Loucy (cell line): ENCODE measurements around the gene TAS2R40.

Source experiments
- H2AFZ ChIP-seq: fragments of 200-600 bp; sonication (generic); 2 replicates; pipeline ENCODE4 v1.6.0; 2016; ENCODE audit warnings: antibody characterized with exemption, mild to moderate bottlenecking, low read length, moderate library complexity
- H3F3A ChIP-seq: fragments of 200-600 bp; 2 replicates; pipeline ENCODE4 v1.6.0; 2016; ENCODE audit warnings: antibody characterized with exemption, low read depth, mild to moderate bottlenecking
- H3K27me3 ChIP-seq: fragments of 200-600 bp; sonication (generic); 2 replicates; pipeline ENCODE4 v1.6.1; 2014; ENCODE audit warnings: low read length, mild to moderate bottlenecking; ENCODE audit not compliant: insufficient read depth, poor library complexity, severe bottlenecking
- H3K36me3 ChIP-seq: fragments of 200-600 bp; sonication (generic); 2 replicates; pipeline ENCODE4 v1.6.1; 2016; ENCODE audit warnings: low read length; ENCODE audit not compliant: insufficient read depth
- H3K4me1 ChIP-seq: fragments of 200-600 bp; sonication (generic); 2 replicates; pipeline ENCODE4 v1.5.1; 2014; ENCODE audit warnings: low read length, mild to moderate bottlenecking; ENCODE audit not compliant: insufficient read depth, poor library complexity, severe bottlenecking
- H3K4me2 ChIP-seq: fragments of 200-600 bp; sonication (generic); 2 replicates; pipeline ENCODE4 v1.6.0; 2014; ENCODE audit warnings: antibody characterized with exemption, low read length, low read depth, mild to moderate bottlenecking; ENCODE audit not compliant: poor library complexity, severe bottlenecking
- H3K4me3 ChIP-seq: fragments of 200-600 bp; sonication (generic); 2 replicates; pipeline ENCODE4 v1.5.1; 2014; ENCODE audit warnings: low read length, mild to moderate bottlenecking, mixed read lengths; ENCODE audit not compliant: poor library complexity, severe bottlenecking
- H3K79me2 ChIP-seq: fragments of 200-600 bp; sonication (generic); 2 replicates; pipeline ENCODE4 v1.6.1; 2014; ENCODE audit warnings: low read length; ENCODE audit not compliant: insufficient read depth
- H3K9ac ChIP-seq: fragments of 200-600 bp; sonication (generic); 2 replicates; pipeline ENCODE4 v1.6.0; 2014; ENCODE audit warnings: mild to moderate bottlenecking, low read depth, low read length, moderate library complexity; ENCODE audit not compliant: poor library complexity, severe bottlenecking
- H3K9me2 ChIP-seq: fragments of 200-600 bp; sonication (generic); replicated peaks from 2 replicates; pipeline ENCODE4 v1.6.1; 2016; ENCODE audit warnings: low read depth, low read length, mixed read lengths
- H3K9me3 ChIP-seq: fragments of 200-600 bp; sonication (generic); 2 replicates; pipeline ENCODE4 v1.6.1; 2014; ENCODE audit warnings: mild to moderate bottlenecking, antibody characterized with exemption, low read length, low read depth; ENCODE audit not compliant: insufficient read depth
- H4K20me1 ChIP-seq: fragments of 200-600 bp; sonication (generic); 2 replicates; pipeline ENCODE4 v1.6.0; 2014; ENCODE audit warnings: antibody characterized with exemption, low read length, mild to moderate bottlenecking; ENCODE audit not compliant: insufficient read depth, poor library complexity, severe bottlenecking
- EZH2phosphoT487 ChIP-seq: fragments of 200-600 bp; IDR thresholded peaks from 2 replicates; pipeline ENCODE4 v1.6.1; 2018; ENCODE audit warnings: antibody characterized with exemption, mild to moderate bottlenecking, moderate library complexity, borderline replicate concordance
- TF ChIP-seq, protein P1 (sequence below): fragments of 200-600 bp; sonication (generic); conservative IDR thresholded peaks from 2 replicates; pipeline ENCODE4 v1.5.1; 2014; ENCODE audit warnings: mild to moderate bottlenecking, antibody characterized with exemption, low read length

Gene TAS2R40

DNA sequence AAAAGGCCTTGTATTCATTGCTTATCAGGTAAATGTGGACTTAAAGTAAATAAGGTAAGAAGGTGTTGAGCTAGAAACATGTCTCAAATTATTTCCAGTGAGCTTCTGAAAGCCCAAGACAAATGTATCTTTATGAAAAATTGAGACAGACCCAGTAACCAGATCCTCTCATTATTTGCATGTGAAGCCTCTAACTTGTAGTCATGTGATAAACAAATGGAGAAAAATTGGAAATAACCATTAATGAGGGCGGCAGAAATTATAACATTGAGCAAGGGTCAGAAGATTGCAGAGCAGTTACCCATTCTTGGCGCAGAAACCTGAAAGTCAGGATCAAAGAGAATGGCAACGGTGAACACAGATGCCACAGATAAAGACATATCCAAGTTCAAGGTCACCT is at the start of gene TAS2R40:
Gene TAS2R40 (plus strand): TSS at position 301 of the 400 bp plus-strand sequence. CDS start 42 bp downstream, at position 343.
- no peaks in the 10 kb centered on the region for H3K27me3 ChIP-seq
- H3K79me2 ChIP-seq, result no peaks in the 10 kb centered on the region
- no peak within 1 kb of the TSS for H3K9ac ChIP-seq
- H3K4me2 ChIP-seq, result no peak within 1 kb of the TSS
- TF ChIP-seq, protein P1, sequence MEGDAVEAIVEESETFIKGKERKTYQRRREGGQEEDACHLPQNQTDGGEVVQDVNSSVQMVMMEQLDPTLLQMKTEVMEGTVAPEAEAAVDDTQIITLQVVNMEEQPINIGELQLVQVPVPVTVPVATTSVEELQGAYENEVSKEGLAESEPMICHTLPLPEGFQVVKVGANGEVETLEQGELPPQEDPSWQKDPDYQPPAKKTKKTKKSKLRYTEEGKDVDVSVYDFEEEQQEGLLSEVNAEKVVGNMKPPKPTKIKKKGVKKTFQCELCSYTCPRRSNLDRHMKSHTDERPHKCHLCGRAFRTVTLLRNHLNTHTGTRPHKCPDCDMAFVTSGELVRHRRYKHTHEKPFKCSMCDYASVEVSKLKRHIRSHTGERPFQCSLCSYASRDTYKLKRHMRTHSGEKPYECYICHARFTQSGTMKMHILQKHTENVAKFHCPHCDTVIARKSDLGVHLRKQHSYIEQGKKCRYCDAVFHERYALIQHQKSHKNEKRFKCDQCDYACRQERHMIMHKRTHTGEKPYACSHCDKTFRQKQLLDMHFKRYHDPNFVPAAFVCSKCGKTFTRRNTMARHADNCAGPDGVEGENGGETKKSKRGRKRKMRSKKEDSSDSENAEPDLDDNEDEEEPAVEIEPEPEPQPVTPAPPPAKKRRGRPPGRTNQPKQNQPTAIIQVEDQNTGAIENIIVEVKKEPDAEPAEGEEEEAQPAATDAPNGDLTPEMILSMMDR, result no peak
- no peak for TF ChIP-seq EZH2phosphoT487
- H4K20me1 ChIP-seq, result no peaks in the 10 kb centered on the region
- H3K9me3 ChIP-seq, result no peaks in the 10 kb centered on the region
- no peak within 1 kb of the TSS for H3K4me3 ChIP-seq
- no peak within 1 kb of the TSS for H2AFZ ChIP-seq
- H3K9me2 ChIP-seq, result no peaks in the 10 kb centered on the region
- H3K36me3 ChIP-seq, result no peaks in the 10 kb centered on the region
- H3K4me1 ChIP-seq, result no peaks in the 10 kb centered on the region
- H3F3A ChIP-seq, result no peaks in the 10 kb centered on the region

DNA sequence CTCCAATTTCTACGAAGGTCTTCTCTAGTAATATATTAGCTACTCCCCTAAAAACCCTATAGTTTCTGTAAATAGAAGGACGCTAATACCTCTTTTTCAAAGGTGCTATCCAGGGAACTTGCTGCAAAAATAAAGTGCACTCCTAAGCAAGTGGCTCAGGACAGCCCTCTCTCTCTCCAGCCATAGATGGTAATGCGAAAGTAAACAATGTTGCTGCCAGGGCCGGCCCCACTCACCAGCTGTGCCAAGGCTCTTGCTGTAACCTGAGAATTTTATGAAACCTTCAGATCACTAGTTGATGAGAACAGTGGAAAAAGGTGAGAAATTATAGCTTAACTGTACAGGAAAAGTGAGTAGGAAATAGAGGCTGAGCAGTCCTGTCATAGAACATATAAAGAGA is 49.5 kb upstream of the TAS2R40 start:
- Histone ChIP-seq H3K36me3 (no peaks in the 10 kb centered on the region), H3F3A (0 out of 2 replicates have a peak, but pooled peaks cover 5% of the 10 kb centered on the region), H3K4me1 (peaks cover 15% of the 10 kb centered on the region), H3K4me3 (peak overlapping the region; percentile 70), H2AFZ (peak overlapping the region; percentile 81), H3K9me2 (no peaks in the 10 kb centered on the region), H3K79me2 (no peaks in the 10 kb centered on the region), H3K9ac (peak overlapping the region; percentile 49), H3K27me3 (no peaks in the 10 kb centered on the region), H3K9me3 (no peaks in the 10 kb centered on the region), H4K20me1 (no peaks in the 10 kb centered on the region), H3K4me2 (peak overlapping the region; percentile 77)
- TF ChIP-seq EZH2phosphoT487, result no peak
- TF ChIP-seq, protein P1, result no peak; the same call in 1 of the 2 replicates

DNA sequence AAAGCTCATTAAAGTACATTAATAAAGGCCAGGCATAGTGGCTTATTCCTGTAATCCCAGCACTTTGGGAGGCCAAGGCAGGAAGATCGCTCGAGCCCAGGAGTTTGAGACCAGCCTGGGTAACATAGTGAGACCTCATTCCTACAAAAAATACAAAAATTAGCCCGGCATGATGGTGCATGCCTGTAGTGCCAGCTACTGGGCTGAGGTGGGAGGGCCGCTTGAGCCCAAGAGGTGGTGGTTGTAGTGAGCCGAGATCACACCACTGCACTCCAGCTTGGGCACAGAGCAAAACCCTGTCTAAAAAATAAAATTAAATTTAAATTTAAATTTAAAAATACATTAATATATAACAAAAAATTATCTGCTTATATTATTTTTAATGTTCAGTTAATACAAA is 45.7 kb upstream of the TAS2R40 start:
- H3K27me3 ChIP-seq, result no peaks in the 10 kb centered on the region
- no peaks in the 10 kb centered on the region for H3K79me2 ChIP-seq
- no peaks in the 10 kb centered on the region for H4K20me1 ChIP-seq
- no peak overlapping the region for H3K4me2 ChIP-seq
- no peaks in the 10 kb centered on the region for H3K36me3 ChIP-seq
- H3F3A ChIP-seq, result 0 out of 2 replicates have a peak, but pooled peaks cover 5% of the 10 kb centered on the region
- H3K4me3 ChIP-seq, result no peak overlapping the region
- H3K9me2 ChIP-seq, result no peaks in the 10 kb centered on the region
- H2AFZ ChIP-seq, result no peak overlapping the region
- peaks cover 15% of the 10 kb centered on the region for H3K4me1 ChIP-seq
- H3K9me3 ChIP-seq, result no peaks in the 10 kb centered on the region; the same call in 1 of the 2 replicates
- TF ChIP-seq, protein P1, result 0 out of 2 replicates have a peak, but pooled peaks have one; percentile 13
- TF ChIP-seq EZH2phosphoT487, result no peak
- no peak overlapping the region for H3K9ac ChIP-seq
